K562 (cell line): ENCODE data around the gene KIF5C. TPM values are rescaled to one million over a fixed set of nuclear protein-coding genes. Genes with fewer than 3 reads are reported as not detected.

ENCODE experiments used
- ATAC-seq: fragments of 200-7000 bp; cut with Tn5 transposase; 3 replicates; pipeline ENCODE4 v1.9.1; 2020; ENCODE audit warnings: moderate library complexity
- BruUV-seq: library from RNA; stranded (reverse); fragments of 400-500 nt; replicated peaks from 2 replicates; lab custom pipeline; 2021; lab: Mats Ljungman, UMichigan
- CTCF ChIA-PET: fragments of 300-600 bp; formaldehyde crosslinking; extraction: SDS; loops from one replicate; lab custom pipeline; 2021; ENCODE audit warnings: low intra/inter-chr PET ratio; lab: Yijun Ruan, JAX
- POLR2A ChIA-PET: fragments of 300-600, 350-650 bp; sonication (Branson Sonifier 250); formaldehyde crosslinking; extraction: SDS; loops from one replicate; lab custom pipeline; 2021; ENCODE audit warnings: antibody characterized with exemption, inconsistent platforms; lab: Yijun Ruan, JAX
- DNase-seq, 4 experiments: peaks; one replicate each; pipeline versions ENCODE4 v3.0.0 to v3.0.0-alpha.2; 2011 to 2018; ENCODE audit warnings: low spot score in 3 of 4, mixed read lengths in 3 of 4; ENCODE audit errors: extremely low read depth in 1 of 4
- FAIRE-seq: peaks from 2 replicates; lab custom pipeline; 2011; peaks lifted over from hg19 to GRCh38; lab: Jason Lieb, UNC
- H2AFZ ChIP-seq: 2 replicates; pipeline ENCODE4 v1.6.0; 2011; ENCODE audit warnings: low read depth, low read length, control low read depth, inconsistent platforms
- H3K27ac ChIP-seq: fragments of 200-600 bp; 3 replicates; pipeline ENCODE4 v1.8.0; 2011; ENCODE audit warnings: low read depth, mild to moderate bottlenecking, control low read depth, inconsistent platforms, low read length, moderate library complexity, mixed read lengths; ENCODE audit errors: extremely low read depth
- H3K27me3 ChIP-seq, 2 experiments: fragments of 300-600 bp in 1 of 2; 2 replicates in 1 of 2; 3 replicates in 1 of 2; pipeline versions ENCODE4 v1.6.0 to v1.8.0; 2011; ENCODE audit warnings: inconsistent platforms in 2 of 2, low read length in 2 of 2, mild to moderate bottlenecking in 1 of 2, mixed read lengths in 1 of 2, moderate library complexity in 1 of 2; ENCODE audit not compliant: control insufficient read depth in 2 of 2, insufficient read depth in 2 of 2
- H3K36me3 ChIP-seq: fragments of 300-600 bp; 3 replicates; pipeline ENCODE4 v1.8.0; 2011; ENCODE audit warnings: mild to moderate bottlenecking, low read length, inconsistent platforms; ENCODE audit not compliant: control insufficient read depth, insufficient read depth
- H3K4me1 ChIP-seq, 2 experiments: fragments of 200-600 bp in 1 of 2; replicated peaks in 1 of 2; 2 replicates in 1 of 2; 3 replicates in 1 of 2; pipeline versions ENCODE4 v1.5.1 to v1.8.0; 2011; ENCODE audit warnings: inconsistent platforms in 2 of 2, low read length in 2 of 2, mild to moderate bottlenecking in 1 of 2, mixed read lengths in 1 of 2, moderate library complexity in 1 of 2; ENCODE audit not compliant: control insufficient read depth in 2 of 2, insufficient read depth in 2 of 2
- H3K4me2 ChIP-seq: 2 replicates; pipeline ENCODE4 v1.6.1; 2011; ENCODE audit warnings: low read length, control low read depth, inconsistent platforms, mixed read lengths; ENCODE audit not compliant: insufficient read depth
- H3K4me3 ChIP-seq: fragments of 200-600 bp; sonication (generic), shearing (Covaris generic); 2 replicates; pipeline ENCODE4 v1.5.1; 2016; ENCODE audit warnings: control low read depth, inconsistent platforms
- H3K79me2 ChIP-seq: fragments of 200-600 bp; 3 replicates; pipeline ENCODE4 v1.8.0; 2011; ENCODE audit warnings: low read length, inconsistent platforms; ENCODE audit not compliant: control insufficient read depth, insufficient read depth
- H3K9ac ChIP-seq, 2 experiments: 2 replicates each; pipeline versions ENCODE4 v1.6.0 to v1.6.1; 2011; ENCODE audit warnings: low read depth in 2 of 2, low read length in 2 of 2, control low read depth in 1 of 2, inconsistent platforms in 1 of 2, mild to moderate bottlenecking in 1 of 2, mixed read lengths in 1 of 2; ENCODE audit not compliant: insufficient read depth in 1 of 2
- H3K9me1 ChIP-seq: one replicate; pipeline ENCODE4 v1.6.0; 2011; ENCODE audit warnings: inconsistent platforms, mild to moderate bottlenecking, low read length, moderate library complexity; ENCODE audit not compliant: control insufficient read depth, insufficient read depth
- H3K9me3 ChIP-seq: replicated peaks from 2 replicates; pipeline ENCODE4 v1.5.1; 2011; ENCODE audit warnings: low read depth, low read length, inconsistent platforms; ENCODE audit not compliant: control insufficient read depth, insufficient read depth
- H4K20me1 ChIP-seq: replicated peaks from 2 replicates; pipeline ENCODE4 v1.6.1; 2011; ENCODE audit warnings: low read length, inconsistent platforms, mixed read lengths; ENCODE audit not compliant: control insufficient read depth, insufficient read depth
- ARID2 ChIP-seq: fragments of 450-650 bp; IDR thresholded peaks from 2 replicates; pipeline ENCODE4 v1.6.1; 2017; ENCODE audit warnings: antibody characterized with exemption, mild to moderate bottlenecking
- DMBX1 ChIP-seq: fragments of 250-450 bp; sonication (Bioruptor Pico); IDR thresholded peaks from 2 replicates; pipeline ENCODE4 v1.8.0; 2022; ENCODE audit warnings: inconsistent platforms, mild to moderate bottlenecking, moderate library complexity, borderline replicate concordance
- ESRRA ChIP-seq: fragments of 450-650 bp; IDR thresholded peaks from 2 replicates; pipeline ENCODE4 v1.6.1; 2014; ENCODE audit warnings: low read depth, mild to moderate bottlenecking, moderate library complexity, borderline replicate concordance
- ETV5 ChIP-seq: sonication (generic); formaldehyde crosslinking; IDR thresholded peaks from 2 replicates; pipeline ENCODE4 v1.4.0; 2020; ENCODE audit warnings: low read depth, mild to moderate bottlenecking, missing genetic modification reagents
- EZH2 ChIP-seq: IDR thresholded peaks from 2 replicates; pipeline ENCODE4 v1.6.1; 2012; ENCODE audit warnings: low read depth, mild to moderate bottlenecking, inconsistent platforms, low read length, borderline replicate concordance
- MCM3 ChIP-seq: fragments of 450-650 bp; IDR thresholded peaks from 2 replicates; pipeline ENCODE4 v1.6.1; 2016
- NFRKB ChIP-seq: fragments of 450-650 bp; IDR thresholded peaks from 2 replicates; pipeline ENCODE4 v1.6.1; 2016; ENCODE audit warnings: low read depth
- PPARD ChIP-seq: fragments of 250-450 bp; sonication (Bioruptor Pico); IDR thresholded peaks from 2 replicates; pipeline ENCODE4 v1.8.0; 2022; ENCODE audit warnings: inconsistent platforms, mild to moderate bottlenecking, moderate library complexity
- PTBP1 ChIP-seq: fragments of 200-400 bp; formaldehyde crosslinking; IDR thresholded peaks from 2 replicates; pipeline ENCODE4 v1.6.1; 2017; ENCODE audit warnings: low read depth, low read length
- SFPQ ChIP-seq: fragments of 200-400 bp; formaldehyde crosslinking; IDR thresholded peaks from 2 replicates; pipeline ENCODE4 v1.6.1; 2017; ENCODE audit warnings: mild to moderate bottlenecking, low read depth, low read length, moderate library complexity
- TOE1 ChIP-seq, 2 experiments: fragments of 450-650 bp in 1 of 2; sonication (generic) in 1 of 2; formaldehyde crosslinking in 1 of 2; IDR thresholded peaks; 2 replicates each; pipeline versions ENCODE4 v1.7.1 to v1.8.0; 2016 to 2022; ENCODE audit warnings: borderline replicate concordance in 2 of 2, mild to moderate bottlenecking in 2 of 2, antibody characterized with exemption in 1 of 2, inconsistent platforms in 1 of 2, low read depth in 1 of 2, missing genetic modification reagents in 1 of 2, moderate library complexity in 1 of 2
- XRCC5 ChIP-seq: fragments of 200-400 bp; formaldehyde crosslinking; IDR thresholded peaks from 2 replicates; pipeline ENCODE4 v1.6.1; 2017; ENCODE audit warnings: low read depth, mild to moderate bottlenecking, low read length
- ZC3H8 ChIP-seq: fragments of 450-650 bp; IDR thresholded peaks from 2 replicates; pipeline ENCODE4 v1.6.1; 2017
- ZNF316 ChIP-seq: fragments of 450-650 bp; IDR thresholded peaks from 2 replicates; pipeline ENCODE4 v1.6.1; 2016
- ZNF668 ChIP-seq: fragments of 250-450 bp; sonication (Bioruptor Pico); IDR thresholded peaks from 2 replicates; pipeline ENCODE4 v1.8.0; 2022; ENCODE audit warnings: mild to moderate bottlenecking, inconsistent platforms
- ZNF717 ChIP-seq: fragments of 250-450 bp; sonication (Bioruptor Pico); IDR thresholded peaks from 2 replicates; pipeline ENCODE4 v1.5.0; 2021
- WGBS: fragments of 100-300 bp; shearing (Covaris generic); methylation state at CpG from one replicate; pipeline ENCODE4 v1.1.6; 2016; ENCODE audit warnings: low coverage, mixed read lengths; ENCODE audit not compliant: insufficient coverage; ENCODE audit errors: missing lambda C conversion rate; 5-methylcytosine and 5-hydroxymethylcytosine counted together
- in situ Hi-C: fragments of 300-500 bp; cut with MboI; formaldehyde crosslinking; loops from 4 replicates; pipeline ENCODE4 v1.15.0; 2018; ENCODE audit warnings: inconsistent platforms, mixed read lengths
- intact Hi-C: fragments of 100-400 bp; cut with micrococcal nuclease; formaldehyde crosslinking; loops from 2 replicates; pipeline ENCODE4 v1.14.2; 2022
- polyA plus RNA-seq, 8 experiments: library from polyadenylated mRNA; depleted of rRNA in 4 of 8; stranded (reverse) in 5 of 8; unstranded in 3 of 8; fragments of >200 nt; fragmentation: Nextera tagmentation in 2 of 8; fragmentation: Illumina TruSeq in 1 of 8; extraction: Ambion mirVana in 2 of 8; extraction: Trizol in 1 of 8; gene quantifications; 2 replicates each; pipeline versions ENCODE4 v1.2.1 to v1.2.3, GENCODE V29; 2011 to 2014; ENCODE audit warnings: inconsistent platforms in 1 of 8, missing spikeins in 1 of 8
- total RNA-seq, 7 experiments: library from RNA; depleted of rRNA in 6 of 7; stranded (reverse); fragments of >200 nt in 6 of 7; fragmentation: Illumina TruSeq in 2 of 7; extraction: Trizol in 2 of 7; gene quantifications; 2 replicates each; pipeline versions ENCODE4 v1.2.1 to v1.2.3, GENCODE V29; 2011 to 2021; ENCODE audit warnings: low replicate concordance in 1 of 7

KIF5C gene
- total and polyA plus RNA-seq, 9 of the 15 experiments (the other 6 are each of a cell fraction or from before 2014, with no cell fraction given): 0.01 to 0.09 (median 0.01) TPM; not detected in 6

GRCh38 chr2:148877403-148877740, 2.3 kb downstream of the KIF5C start:
- H3K9me1 ChIP-seq: no peaks in the 10 kb centered on the region
- H3K27ac ChIP-seq: no peak overlapping the region
- H3K79me2 ChIP-seq: no peaks in the 10 kb centered on the region
- no peaks in the 10 kb centered on the region for H4K20me1 ChIP-seq
- DNase-seq (no peak), ATAC-seq (no peak), FAIRE-seq (no peak)
- H3K4me2 ChIP-seq: no peak overlapping the region
- intact Hi-C loops (no loop called here), in situ Hi-C loops (no loop called here)
- CTCF ChIA-PET: no interaction called here
- no peak for TF ChIP-seq PTBP1
- TF ChIP-seq ESRRA: no peak
- no peak for TF ChIP-seq SFPQ
- 0% methylated on average over 1 of the region's 1 CpG for WGBS
- H3K9me3 ChIP-seq: no peaks in the 10 kb centered on the region
- no peak overlapping the region for H2AFZ ChIP-seq
- no TSS peak for BruUV-seq
- H3K4me1 ChIP-seq: peaks cover 0 to 9% of the 10 kb centered on the region in 2 experiments; a peak in 2 of 5 replicates
- H3K27me3 ChIP-seq: peaks cover 2 to 15% of the 10 kb centered on the region in 2 experiments; a peak in 3 of 5 replicates
- H3K9ac ChIP-seq: no peak overlapping the region
- H3K4me3 ChIP-seq: no peak overlapping the region
- POLR2A ChIA-PET: interaction anchor here (0.7 to 1.0 kb wide), 3 partner anchors 13 to 710 kb away, joined by 3 read pairs; no protein-coding TSS in a partner anchor
- H3K36me3 ChIP-seq: no peaks in the 10 kb centered on the region

DNA sequence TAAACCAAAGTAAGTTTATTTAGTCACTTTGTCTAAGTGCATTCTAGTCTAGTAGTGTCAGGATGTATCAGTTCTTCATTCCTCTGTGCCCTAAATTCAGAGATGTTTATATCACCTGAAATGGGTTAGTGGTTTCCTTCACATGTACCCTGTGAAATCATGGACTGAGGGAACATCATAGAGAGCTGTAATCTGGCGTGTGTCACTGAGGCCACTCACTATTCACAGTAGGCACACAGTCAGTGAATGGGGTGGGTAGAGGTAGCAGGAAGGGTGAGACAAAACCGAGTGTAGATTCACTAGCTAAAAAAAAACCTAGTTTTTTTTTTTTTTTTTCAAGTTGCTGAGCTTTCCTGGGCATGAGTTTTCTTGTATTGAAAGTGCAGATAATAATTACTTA, 5.6 kb downstream of the KIF5C start:
- POLR2A ChIA-PET: interaction anchor here (0.9 kb wide), 1 partner anchor 20 kb away, joined by 3 read pairs; no protein-coding TSS in a partner anchor
- no peak for FAIRE-seq
- TF ChIP-seq ZNF717 (CRISPR knock-in tag) (no peak), PPARD (CRISPR knock-in tag) (no peak), NFRKB (no peak), ZC3H8 (no peak), ZNF668 (CRISPR knock-in tag) (no peak), TOE1 (IDR thresholded peaks at IDR 0.05; ENCODE audit: borderline replicate concordance) (no peak), TOE1 (CRISPR knock-in tag; IDR thresholded peaks at IDR 0.05; ENCODE audit: borderline replicate concordance, low read depth) (no peak), ZNF316 (no peak), XRCC5 (no peak), MCM3 (no peak), ARID2 (no peak), DMBX1 (no peak), ETV5 (CRISPR knock-in tag) (no peak), EZH2 (no peak)

More for the DNA sequence above, 5.6 kb downstream of the KIF5C start:
- Histone ChIP-seq H3K79me2 (no peaks in the 10 kb centered on the region), H2AFZ (no peak overlapping the region), H3K9me3 (no peaks in the 10 kb centered on the region), H3K4me3 (no peak overlapping the region), H3K36me3 (no peaks in the 10 kb centered on the region), H3K4me1 (peaks cover 0 to 5% of the 10 kb centered on the region in 2 experiments; a peak in 2 of 5 replicates), H3K27me3 (peaks cover 2 to 16% of the 10 kb centered on the region in 2 experiments; a peak in 3 of 5 replicates), H4K20me1 (no peaks in the 10 kb centered on the region), H3K9ac (no peak overlapping the region), H3K27ac (no peak overlapping the region), H3K9me1 (no peaks in the 10 kb centered on the region), H3K4me2 (no peak overlapping the region)
- intact Hi-C loops (no loop called here), in situ Hi-C loops (no loop called here)
- WGBS: 0% methylated on average over 2 of the region's 2 CpGs
- CTCF ChIA-PET: no interaction called here
- no peak for ATAC-seq
- no TSS peak for BruUV-seq
- no peak for DNase-seq
